Effector CD8-positive, alpha-beta T cell (primary cell): ENCODE results near the gene MAPKAP1.
"Not testable (repeated sequence)": the region's sequence is repeated elsewhere in the genome, so short reads cannot be mapped to it uniquely, and the experiment has no call there.

ENCODE experiments used
- DNase-seq: peaks from one replicate; lab custom pipeline; 2025; lab: John Stamatoyannopoulos, UW

The MAPKAP1 gene

GRCh38 chr9:125604196-125604595 is 102.8 kb downstream of the MAPKAP1 start:
- no peak for DNase-seq

- no peak for DNase-seq
These were observed 103.5 kb downstream of the MAPKAP1 start for GRCh38 chr9:125603478-125604021.

GRCh38 chr9:125601961-125602360 is 105.0 kb downstream of the MAPKAP1 start:
- no peak for DNase-seq

GRCh38 chr9:125600194-125600593 is 106.8 kb downstream of the MAPKAP1 start:
- DNase-seq = no peak

GRCh38 chr9:125594223-125594610 is 112.8 kb downstream of the MAPKAP1 start:
- DNase-seq = no peak

- no peak for DNase-seq
These were observed 113.3 kb downstream of the MAPKAP1 start for GRCh38 chr9:125593581-125594222.

GRCh38 chr9:125591888-125592287 is 115.1 kb downstream of the MAPKAP1 start:
- DNase-seq = no peak

- DNase-seq = no peak
These were observed 115.8 kb downstream of the MAPKAP1 start for GRCh38 chr9:125591245-125591644.

GRCh38 chr9:125589287-125589686 is 117.7 kb downstream of the MAPKAP1 start:
- no peak for DNase-seq

- DNase-seq = no peak
These were observed 119.1 kb downstream of the MAPKAP1 start for GRCh38 chr9:125587819-125588460.

GRCh38 chr9:125586172-125586511 is 120.9 kb downstream of the MAPKAP1 start:
- no peak for DNase-seq

GRCh38 chr9:125585503-125586171 is 121.4 kb downstream of the MAPKAP1 start:
- no peak for DNase-seq

GRCh38 chr9:125580701-125581286 is 126.2 kb downstream of the MAPKAP1 start:
- no peak for DNase-seq

- DNase-seq = no peak
These were observed 127.7 kb downstream of the MAPKAP1 start for GRCh38 chr9:125579030-125579932.

GRCh38 chr9:125574126-125574877 is 132.7 kb downstream of the MAPKAP1 start:
- DNase-seq = no peak

GRCh38 chr9:125572461-125572860 is 134.5 kb downstream of the MAPKAP1 start:
- DNase-seq = not testable (repeated sequence)

GRCh38 chr9:125571824-125572223 is 135.2 kb downstream of the MAPKAP1 start:
- DNase-seq = not testable (repeated sequence)

GRCh38 chr9:125570246-125570645 is 136.8 kb downstream of the MAPKAP1 start:
- no peak for DNase-seq

GRCh38 chr9:125568621-125569020 is 138.4 kb downstream of the MAPKAP1 start:
- no peak for DNase-seq

- DNase-seq = not testable (repeated sequence)
These were observed 141.0 kb downstream of the MAPKAP1 start for GRCh38 chr9:125566051-125566450.

GRCh38 chr9:125565126-125565525 is 141.9 kb downstream of the MAPKAP1 start:
- DNase-seq = no peak
